Caco-2 (cell line): Measurements from ENCODE around the gene PCBD1. TPM values are rescaled to one million over a fixed set of nuclear protein-coding genes. Genes with fewer than 3 reads are reported as not detected.

Experiments
- BruUV-seq: library from RNA; stranded (reverse); fragments of 400-500 nt; replicated peaks from 2 replicates; lab custom pipeline; 2021; lab: Mats Ljungman, UMichigan
- CTCF ChIA-PET: fragments of 300-600 bp; sonication (Branson Sonifier 250); formaldehyde crosslinking; loops from one replicate; lab custom pipeline; 2022; ENCODE audit warnings: antibody characterized with exemption; lab: Charles Lee
- POLR2A ChIA-PET: fragments of 300-600 bp; sonication (Branson Sonifier 250); formaldehyde crosslinking; loops from one replicate; lab custom pipeline; 2022; ENCODE audit warnings: antibody characterized with exemption; lab: Charles Lee
- DNase-seq, 2 experiments: peaks; one replicate each; pipeline versions ENCODE4 v3.0.0 to v3.0.0-alpha.2; 2020 to 2022
- H3K27me3 ChIP-seq: replicated peaks from 2 replicates; pipeline ENCODE4 v1.6.0; 2011; ENCODE audit warnings: low read length; ENCODE audit not compliant: control insufficient read depth, insufficient read depth
- H3K36me3 ChIP-seq: 2 replicates; pipeline ENCODE4 v1.5.1; 2011; ENCODE audit warnings: low read length; ENCODE audit not compliant: control insufficient read depth, insufficient read depth
- H3K4me1 ChIP-seq: fragments of 250-450 bp; sonication (Bioruptor Pico); 2 replicates; pipeline ENCODE4 v1.5.1; 2020; ENCODE audit warnings: mild to moderate bottlenecking
- H3K4me3 ChIP-seq: 2 replicates; pipeline ENCODE4 v1.5.1; 2011; ENCODE audit warnings: low read depth, mild to moderate bottlenecking, control low read depth, low read length
- H3K9me3 ChIP-seq: fragments of 250-450 bp; sonication (Bioruptor Pico); 2 replicates; pipeline ENCODE4 v1.5.1; 2020; ENCODE audit warnings: mild to moderate bottlenecking, moderate library complexity
- H3K27ac Mint-ChIP-seq: one replicate; pipeline ENCODE4 v1.8.0; 2022; ENCODE audit warnings: mixed read lengths; ENCODE audit not compliant: unreplicated experiment
- H3K27me3 Mint-ChIP-seq: one replicate; pipeline ENCODE4 v1.8.0; 2022; ENCODE audit warnings: mixed read lengths; ENCODE audit not compliant: insufficient read depth, unreplicated experiment
- H3K36me3 Mint-ChIP-seq: one replicate; pipeline ENCODE4 v1.8.0; 2022; ENCODE audit warnings: mild to moderate bottlenecking, mixed read lengths; ENCODE audit not compliant: insufficient read depth, unreplicated experiment
- H3K4me1 Mint-ChIP-seq: one replicate; pipeline ENCODE4 v1.8.0; 2022; ENCODE audit warnings: low read depth, mixed read lengths; ENCODE audit not compliant: unreplicated experiment
- H3K4me3 Mint-ChIP-seq: one replicate; pipeline ENCODE4 v1.8.0; 2022; ENCODE audit warnings: mild to moderate bottlenecking, moderate library complexity, mixed read lengths; ENCODE audit not compliant: unreplicated experiment
- H3K9me3 Mint-ChIP-seq: one replicate; pipeline ENCODE4 v1.8.0; 2022; ENCODE audit warnings: mixed read lengths; ENCODE audit not compliant: unreplicated experiment
- intact Hi-C: fragments of 100-400 bp; cut with micrococcal nuclease; formaldehyde crosslinking; loops from one replicate; pipeline ENCODE4 v1.10.0; 2022; ENCODE audit not compliant: unreplicated experiment
- total RNA-seq: library from RNA; stranded (reverse); gene quantifications from 2 replicates; pipeline ENCODE4 v1.2.3, GENCODE V29; 2022
- TF ChIP-seq, protein P1 (sequence below), 2 experiments: fragments of 200-600 bp in 1 of 2; IDR thresholded peaks; 1 replicate in 1 of 2; 2 replicates in 1 of 2; pipeline versions ENCODE4 v1.5.1 to v1.8.0; 2011 to 2022; ENCODE audit warnings: antibody characterized with exemption in 1 of 2, control low read depth in 1 of 2, inconsistent platforms in 1 of 2, low read depth in 1 of 2, low read length in 1 of 2, mild to moderate bottlenecking in 1 of 2, moderate library complexity in 1 of 2; ENCODE audit not compliant: insufficient read depth in 1 of 2, severe bottlenecking in 1 of 2, unreplicated experiment in 1 of 2

Gene PCBD1
- total RNA-seq, 1 experiment from 2014 or later = 252 TPM

DNA sequence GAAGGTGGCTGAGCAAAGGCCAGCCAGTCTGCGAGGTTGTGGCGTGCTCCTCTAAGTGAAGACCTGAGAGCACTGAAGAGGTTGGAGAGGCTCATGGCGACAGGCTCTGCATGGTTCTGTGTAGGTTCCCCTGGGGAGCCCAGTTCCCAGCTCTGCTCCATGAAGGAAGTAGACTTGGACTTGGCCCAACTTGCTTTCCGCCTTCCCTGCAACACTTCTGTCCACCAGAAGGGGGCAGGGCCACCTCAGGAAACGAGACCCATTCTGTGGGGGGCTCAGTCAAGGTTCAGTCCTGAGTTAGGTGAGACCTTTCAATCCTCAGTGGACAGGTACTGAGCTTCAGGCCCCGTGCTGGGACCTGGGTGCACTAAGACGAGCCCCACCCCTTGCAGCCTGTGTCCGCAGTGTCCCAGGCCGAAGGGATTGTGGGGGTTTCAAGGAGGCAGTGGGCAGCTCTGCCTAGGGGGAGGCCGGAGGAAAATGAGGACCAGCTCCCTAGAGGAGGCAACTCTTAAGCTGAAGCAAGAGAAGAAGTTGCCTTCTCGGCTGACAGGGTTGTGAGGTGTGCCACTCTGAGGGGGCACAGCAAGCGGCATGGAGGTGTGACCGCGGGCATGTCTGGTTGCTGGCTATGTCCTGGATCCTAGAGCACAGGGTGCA, 15.0 kb upstream of the PCBD1 start:
- Mint-ChIP-seq H3K27ac (no peak overlapping the region), H3K4me3 (no peak overlapping the region), H3K36me3 (no peaks in the 10 kb centered on the region), H3K4me1 (no peaks in the 10 kb centered on the region), H3K9me3 (no peaks in the 10 kb centered on the region), H3K27me3 (peaks cover 3% of the 10 kb centered on the region)
- no peaks in the 10 kb centered on the region; the same call in 1 of the 2 replicates for H3K27me3 ChIP-seq
- POLR2A ChIA-PET = no interaction called here
- TF ChIP-seq, protein P1, sequence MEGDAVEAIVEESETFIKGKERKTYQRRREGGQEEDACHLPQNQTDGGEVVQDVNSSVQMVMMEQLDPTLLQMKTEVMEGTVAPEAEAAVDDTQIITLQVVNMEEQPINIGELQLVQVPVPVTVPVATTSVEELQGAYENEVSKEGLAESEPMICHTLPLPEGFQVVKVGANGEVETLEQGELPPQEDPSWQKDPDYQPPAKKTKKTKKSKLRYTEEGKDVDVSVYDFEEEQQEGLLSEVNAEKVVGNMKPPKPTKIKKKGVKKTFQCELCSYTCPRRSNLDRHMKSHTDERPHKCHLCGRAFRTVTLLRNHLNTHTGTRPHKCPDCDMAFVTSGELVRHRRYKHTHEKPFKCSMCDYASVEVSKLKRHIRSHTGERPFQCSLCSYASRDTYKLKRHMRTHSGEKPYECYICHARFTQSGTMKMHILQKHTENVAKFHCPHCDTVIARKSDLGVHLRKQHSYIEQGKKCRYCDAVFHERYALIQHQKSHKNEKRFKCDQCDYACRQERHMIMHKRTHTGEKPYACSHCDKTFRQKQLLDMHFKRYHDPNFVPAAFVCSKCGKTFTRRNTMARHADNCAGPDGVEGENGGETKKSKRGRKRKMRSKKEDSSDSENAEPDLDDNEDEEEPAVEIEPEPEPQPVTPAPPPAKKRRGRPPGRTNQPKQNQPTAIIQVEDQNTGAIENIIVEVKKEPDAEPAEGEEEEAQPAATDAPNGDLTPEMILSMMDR (IDR thresholded peaks at IDR 0.05; ENCODE audit: insufficient read depth in 1 of 2, low read depth in 1 of 2, low read length in 1 of 2, severe bottlenecking in 1 of 2, unreplicated experiment in 1 of 2) = peak; percentile 97 to 98
- peak; percentile 71 to 79 for DNase-seq
- intact Hi-C loops = loop anchor here (1.0 kb wide), 2 partner anchors 306 to 382 kb away; no protein-coding TSS in a partner anchor
- H3K4me1 ChIP-seq = peaks cover 8% of the 10 kb centered on the region
- no TSS peak for BruUV-seq
- no peaks in the 10 kb centered on the region for H3K36me3 ChIP-seq
- CTCF ChIA-PET = interaction anchor here (0.5 to 1.6 kb wide), 12 partner anchors 9 to 679 kb away, joined by 3 to 9 read pairs (median 3); partner anchors contain the start of gene PCBD1
- no peaks in the 10 kb centered on the region for H3K9me3 ChIP-seq
- no peak overlapping the region for H3K4me3 ChIP-seq

DNA sequence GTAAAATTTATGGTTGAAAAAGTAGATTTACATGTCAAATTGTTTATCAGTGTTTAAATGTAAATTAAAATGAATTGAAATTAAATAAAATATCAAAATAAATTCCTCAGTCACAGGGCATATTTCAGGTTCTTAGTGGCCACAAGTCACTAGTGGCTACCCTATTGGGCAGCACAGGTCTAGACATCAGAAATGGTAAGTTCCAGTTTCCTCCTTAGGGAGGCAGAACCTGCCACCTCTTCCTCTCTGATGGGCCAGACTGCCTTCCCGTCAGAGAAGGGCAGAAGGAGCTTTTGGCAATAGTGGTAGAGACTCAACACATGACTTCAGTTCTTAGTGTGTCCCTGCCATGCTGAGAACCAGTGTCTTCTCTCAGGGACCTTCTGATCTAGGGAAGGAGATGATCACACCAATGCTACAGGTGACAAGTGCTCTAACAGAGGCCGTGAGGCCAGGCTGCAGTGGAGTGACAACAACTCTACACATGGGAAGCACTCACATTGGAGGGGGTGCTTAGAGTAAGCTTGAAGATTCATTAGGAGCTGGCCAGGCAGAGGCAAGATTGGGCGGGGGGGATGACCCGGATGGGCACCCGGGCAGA, 14.4 kb upstream of the PCBD1 start:
- H3K9me3 Mint-ChIP-seq = no peaks in the 10 kb centered on the region
- peaks cover 8% of the 10 kb centered on the region for H3K4me1 ChIP-seq
- H3K9me3 ChIP-seq = no peaks in the 10 kb centered on the region
- TF ChIP-seq, protein P1 (IDR thresholded peaks at IDR 0.05; ENCODE audit: insufficient read depth in 1 of 2, low read depth in 1 of 2, low read length in 1 of 2, severe bottlenecking in 1 of 2, unreplicated experiment in 1 of 2) = peak in 1 of 2 experiments; percentile 5
- no peaks in the 10 kb centered on the region for H3K4me1 Mint-ChIP-seq
- CTCF ChIA-PET = interaction anchor here (0.5 to 1.6 kb wide), 11 partner anchors 9 to 680 kb away, joined by 3 to 9 read pairs (median 3); partner anchors contain the start of gene PCBD1
- H3K36me3 ChIP-seq = no peaks in the 10 kb centered on the region
- POLR2A ChIA-PET = no interaction called here
- no peaks in the 10 kb centered on the region; the same call in 1 of the 2 replicates for H3K27me3 ChIP-seq
- H3K27ac Mint-ChIP-seq = no peak overlapping the region
- no peaks in the 10 kb centered on the region for H3K36me3 Mint-ChIP-seq
- no peak overlapping the region for H3K4me3 ChIP-seq
- intact Hi-C loops = loop anchor here (1.0 kb wide), 2 partner anchors 307 to 383 kb away; no protein-coding TSS in a partner anchor
- H3K27me3 Mint-ChIP-seq = no peaks in the 10 kb centered on the region
- H3K4me3 Mint-ChIP-seq = no peak overlapping the region
- DNase-seq = no peak
- BruUV-seq = no TSS peak

DNA sequence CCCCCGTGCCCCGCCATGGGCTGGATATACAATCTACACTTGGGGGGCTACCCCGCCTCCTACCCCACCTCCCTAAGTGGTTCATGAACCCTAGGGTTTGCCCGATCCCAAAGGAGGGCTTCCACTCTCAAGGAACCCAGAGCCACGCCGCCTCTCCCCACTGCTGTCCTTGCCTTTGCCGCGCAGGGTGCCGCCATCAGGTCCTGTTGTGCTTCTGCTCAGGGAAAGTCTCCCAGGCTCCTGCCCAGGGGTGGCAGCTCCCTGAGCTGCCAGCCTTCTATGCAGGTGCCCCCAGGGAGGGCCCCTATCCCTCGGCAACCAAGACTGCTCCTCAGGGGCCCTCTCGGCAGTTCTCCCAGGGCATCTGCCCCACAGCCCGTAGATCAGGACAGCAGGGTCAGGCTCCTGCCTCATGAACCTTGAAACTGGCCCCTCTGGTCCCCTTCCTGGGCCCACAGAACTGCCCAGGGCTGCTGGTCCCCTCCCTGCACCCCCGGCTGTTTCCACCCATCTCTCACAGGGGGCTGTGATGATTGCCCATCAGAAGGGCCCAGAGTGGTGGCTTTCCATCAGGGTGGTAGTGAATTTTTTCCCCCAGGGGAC, 13.0 kb upstream of the PCBD1 start:
- peak in 1 of 2 experiments; percentile 38 for DNase-seq
- H3K4me1 Mint-ChIP-seq = no peaks in the 10 kb centered on the region
- peaks cover 10% of the 10 kb centered on the region for H3K4me1 ChIP-seq
- H3K9me3 ChIP-seq = no peaks in the 10 kb centered on the region; the same call in 1 of the 2 replicates
- BruUV-seq = no TSS peak
- intact Hi-C loops = no loop called here
- H3K27me3 Mint-ChIP-seq = no peaks in the 10 kb centered on the region
- no peak overlapping the region for H3K4me3 Mint-ChIP-seq
- no peaks in the 10 kb centered on the region for H3K9me3 Mint-ChIP-seq
- TF ChIP-seq, protein P1 (IDR thresholded peaks at IDR 0.05; ENCODE audit: insufficient read depth in 1 of 2, low read depth in 1 of 2, low read length in 1 of 2, severe bottlenecking in 1 of 2, unreplicated experiment in 1 of 2) = no peak
- H3K36me3 Mint-ChIP-seq = no peaks in the 10 kb centered on the region
- H3K27me3 ChIP-seq = no peaks in the 10 kb centered on the region; the same call in 1 of the 2 replicates
- ChIA-PET POLR2A (no interaction called here), CTCF (interaction anchor here (1.0 to 1.1 kb wide), 2 partner anchors 21 to 288 kb away, joined by 3 to 5 read pairs; no protein-coding TSS in a partner anchor)
- no peak overlapping the region for H3K4me3 ChIP-seq
- no peaks in the 10 kb centered on the region for H3K36me3 ChIP-seq
- H3K27ac Mint-ChIP-seq = no peak overlapping the region
